Stimulated activated naive B cell treated with anti-CD40 and anti-IgM and Interleukin-4, amounts not matched to agents 10 μg/mL and 1 μg/mL and 100 μg/mL, for 72 hours (primary cell): ENCODE data around the gene RNF121.

Experiments used
- ATAC-seq, 2 donors: fragments of 150-1000 bp; cut with Tn5 transposase; replicated peaks; 2 replicates each; pipeline ENCODE4 v1.10.0; 2021; ENCODE audit warnings: moderate library complexity in 1 of 2
- DNase-seq: peaks from one replicate; pipeline ENCODE4 v3.0.0; 2021
- H3K27ac Mint-ChIP-seq: one replicate; pipeline ENCODE4 v1.8.0; 2022; ENCODE audit warnings: mild to moderate bottlenecking, mixed read lengths
- H3K27me3 Mint-ChIP-seq, 2 donors: one replicate each; pipeline ENCODE4 v1.8.0; 2022; ENCODE audit warnings: mixed read lengths in 2 of 2
- H3K36me3 Mint-ChIP-seq, 2 donors: one replicate each; pipeline ENCODE4 v1.8.0; 2022; ENCODE audit warnings: mixed read lengths in 2 of 2, mild to moderate bottlenecking in 1 of 2
- H3K4me1 Mint-ChIP-seq, 2 donors: one replicate each; pipeline ENCODE4 v1.8.0; 2022; ENCODE audit warnings: mixed read lengths in 2 of 2, mild to moderate bottlenecking in 1 of 2
- H3K4me3 Mint-ChIP-seq, 2 donors: one replicate each; pipeline ENCODE4 v1.8.0; 2022; ENCODE audit warnings: mild to moderate bottlenecking in 2 of 2, mixed read lengths in 2 of 2, moderate library complexity in 1 of 2
- H3K9me3 Mint-ChIP-seq, 2 donors: one replicate each; pipeline ENCODE4 v1.8.0; 2022; ENCODE audit warnings: mixed read lengths in 2 of 2, mild to moderate bottlenecking in 1 of 2

The RNF121 gene

DNA sequence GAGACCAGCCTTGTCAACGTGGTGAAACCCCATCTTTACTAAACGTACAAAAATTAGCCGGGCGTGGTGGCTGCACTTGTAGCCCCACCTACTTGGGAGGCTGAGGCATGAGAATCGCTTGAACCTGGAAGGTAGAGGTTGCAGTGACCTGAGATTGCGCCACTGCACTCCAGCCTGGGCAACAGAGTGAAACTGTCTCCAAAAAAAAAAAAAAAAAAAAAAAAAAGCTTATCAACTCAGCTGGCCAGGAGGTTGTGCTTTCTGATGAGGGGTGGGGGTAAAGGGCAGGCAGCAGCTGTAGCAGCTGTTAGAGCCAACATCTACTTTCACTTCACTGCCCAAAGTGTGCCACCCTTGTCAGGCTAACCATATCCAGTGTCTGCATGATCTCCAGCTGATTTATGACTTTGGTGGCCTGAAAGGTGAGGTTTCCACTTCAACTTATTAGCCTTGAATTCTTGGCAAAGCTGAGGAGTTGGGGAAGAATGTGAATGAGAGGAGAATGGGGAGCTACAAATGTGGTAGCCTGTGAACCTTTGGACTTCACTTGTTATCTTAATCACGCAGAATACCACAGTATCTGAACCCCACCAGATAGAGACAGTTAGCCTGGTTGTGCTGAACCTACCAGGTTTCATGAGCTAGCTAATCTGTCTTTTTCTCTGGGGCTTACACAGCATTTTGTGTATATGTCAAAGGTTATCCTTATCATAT lies 19.6 kb downstream of the RNF121 start:
- ATAC-seq, result peak in 1 of 2 donors; percentile 63
- no peak overlapping the region for H3K27ac Mint-ChIP-seq
- H3K4me3 Mint-ChIP-seq, result no peak overlapping the region
- peaks cover 27 to 60% of the 10 kb centered on the region in 2 donors for H3K4me1 Mint-ChIP-seq
- no peaks in the 10 kb centered on the region for H3K27me3 Mint-ChIP-seq
- no peaks in the 10 kb centered on the region for H3K9me3 Mint-ChIP-seq
- peaks cover 21 to 46% of the 10 kb centered on the region in 2 donors for H3K36me3 Mint-ChIP-seq
- DNase-seq, result no peak

- Mint-ChIP-seq H3K27me3 (no peaks in the 10 kb centered on the region), H3K36me3 (peaks cover 17 to 47% of the 10 kb centered on the region in 2 donors), H3K4me1 (peaks cover 21 to 60% of the 10 kb centered on the region in 2 donors), H3K4me3 (no peak overlapping the region), H3K27ac (no peak overlapping the region), H3K9me3 (no peaks in the 10 kb centered on the region)
- DNase-seq (no peak), ATAC-seq (no peak)
These were observed 20.2 kb downstream of the RNF121 start for GRCh38 chr11:71949034-71949433.

- no peaks in the 10 kb centered on the region for H3K9me3 Mint-ChIP-seq
- H3K27me3 Mint-ChIP-seq, result no peaks in the 10 kb centered on the region
- peaks cover 9 to 44% of the 10 kb centered on the region in 2 donors for H3K36me3 Mint-ChIP-seq
- no peak overlapping the region for H3K27ac Mint-ChIP-seq
- ATAC-seq, result no peak
- no peak for DNase-seq
- peaks cover 29 to 61% of the 10 kb centered on the region in 2 donors for H3K4me1 Mint-ChIP-seq
- no peak overlapping the region for H3K4me3 Mint-ChIP-seq
These were observed 23.0 kb downstream of the RNF121 start for GRCh38 chr11:71951741-71952310.

- H3K9me3 Mint-ChIP-seq, result peaks cover 2 to 4% of the 10 kb centered on the region in 2 donors
- DNase-seq (no peak), ATAC-seq (no peak)
- peaks cover 32 to 46% of the 10 kb centered on the region in 2 donors for H3K4me1 Mint-ChIP-seq
- no peak overlapping the region for H3K27ac Mint-ChIP-seq
- peaks cover 23 to 59% of the 10 kb centered on the region in 2 donors for H3K36me3 Mint-ChIP-seq
- H3K4me3 Mint-ChIP-seq, result no peak overlapping the region
- H3K27me3 Mint-ChIP-seq, result no peaks in the 10 kb centered on the region
These were observed 27.1 kb downstream of the RNF121 start for GRCh38 chr11:71955898-71956456.

- Mint-ChIP-seq H3K4me3 (peak overlapping the region; percentile 55 to 66), H3K27me3 (no peaks in the 10 kb centered on the region), H3K27ac (peak overlapping the region; percentile 92), H3K36me3 (peaks cover 33 to 38% of the 10 kb centered on the region in 2 donors), H3K9me3 (peaks cover 2 to 8% of the 10 kb centered on the region in 2 donors), H3K4me1 (peaks cover 17 to 34% of the 10 kb centered on the region in 2 donors)
- DNase-seq (no peak), ATAC-seq (peak; percentile 90 to 95)
These were observed 33.7 kb downstream of the RNF121 start for GRCh38 chr11:71962428-71963038.

DNA sequence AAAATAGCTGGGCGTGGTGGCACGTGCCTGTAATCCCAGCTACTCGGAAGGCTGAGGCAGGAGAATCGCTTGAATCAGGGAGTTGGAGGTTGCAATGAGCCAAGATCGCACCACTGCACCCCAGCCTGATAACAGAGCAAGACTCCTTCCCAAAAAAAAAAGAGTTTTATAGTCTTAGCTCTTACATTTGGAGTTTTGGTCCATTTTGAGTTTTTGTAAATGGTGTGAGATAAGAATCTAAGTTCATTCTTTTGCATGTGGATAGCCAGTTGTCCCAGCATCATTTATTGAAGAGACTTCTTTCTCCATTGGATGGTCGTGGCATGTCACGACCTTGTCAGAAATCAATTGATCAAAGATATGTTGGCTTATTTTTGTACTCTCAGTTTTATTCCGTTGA lies 34.6 kb downstream of the RNF121 start:
- Mint-ChIP-seq H3K9me3 (peaks cover 2 to 8% of the 10 kb centered on the region in 2 donors), H3K4me3 (no peak overlapping the region), H3K27ac (no peak overlapping the region), H3K27me3 (no peaks in the 10 kb centered on the region), H3K36me3 (peaks cover 35 to 45% of the 10 kb centered on the region in 2 donors), H3K4me1 (peaks cover 17 to 28% of the 10 kb centered on the region in 2 donors)
- DNase-seq (no peak), ATAC-seq (no peak)

DNA sequence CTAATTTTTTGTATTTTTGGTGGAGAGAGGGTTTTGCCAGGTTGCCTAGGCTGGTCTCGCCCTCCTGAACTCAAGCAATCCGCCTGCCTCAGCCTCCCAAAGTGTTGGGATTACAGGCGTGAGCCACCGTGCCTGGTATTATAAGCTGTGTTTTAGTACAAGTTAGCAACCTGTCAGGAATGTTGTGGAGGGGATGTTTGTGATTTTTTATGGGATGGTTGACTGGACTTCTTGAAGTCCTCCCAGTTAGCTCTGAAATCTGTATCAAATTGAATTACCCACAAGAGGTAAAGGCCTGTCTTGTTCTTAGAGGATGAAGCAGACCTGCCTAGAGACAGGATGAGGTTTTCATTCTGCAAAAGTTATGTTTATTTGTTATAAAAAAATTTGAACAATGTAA lies 35.8 kb downstream of the RNF121 start:
- peaks cover 38% of the 10 kb centered on the region in 2 donors for H3K36me3 Mint-ChIP-seq
- H3K4me3 Mint-ChIP-seq, result no peak overlapping the region
- ATAC-seq, result no peak
- no peaks in the 10 kb centered on the region for H3K27me3 Mint-ChIP-seq
- H3K4me1 Mint-ChIP-seq, result peaks cover 17 to 28% of the 10 kb centered on the region in 2 donors
- no peak overlapping the region for H3K27ac Mint-ChIP-seq
- no peak for DNase-seq
- peaks cover 2 to 8% of the 10 kb centered on the region in 2 donors for H3K9me3 Mint-ChIP-seq

- ATAC-seq, result no peak
- Mint-ChIP-seq H3K4me1 (peaks cover 11 to 21% of the 10 kb centered on the region in 2 donors), H3K36me3 (peaks cover 43 to 47% of the 10 kb centered on the region in 2 donors), H3K9me3 (no peaks in the 10 kb centered on the region), H3K27ac (no peak overlapping the region), H3K4me3 (no peak overlapping the region), H3K27me3 (no peaks in the 10 kb centered on the region)
- no peak for DNase-seq
These were observed 42.8 kb downstream of the RNF121 start for GRCh38 chr11:71971680-71972079.

- ATAC-seq (no peak), DNase-seq (no peak)
- peak overlapping the region; percentile 66 for H3K27ac Mint-ChIP-seq
- peak overlapping the region in 1 of 2 donors; percentile 25 for H3K4me3 Mint-ChIP-seq
- no peaks in the 10 kb centered on the region for H3K9me3 Mint-ChIP-seq
- H3K36me3 Mint-ChIP-seq, result peaks cover 50 to 53% of the 10 kb centered on the region in 2 donors
- H3K27me3 Mint-ChIP-seq, result no peaks in the 10 kb centered on the region
- H3K4me1 Mint-ChIP-seq, result peaks cover 27 to 50% of the 10 kb centered on the region in 2 donors
These were observed 47.7 kb downstream of the RNF121 start for GRCh38 chr11:71976551-71976950.

GRCh38 chr11:71977090-71977489 lies 48.2 kb downstream of the RNF121 start:
- ATAC-seq (no peak), DNase-seq (no peak)
- H3K4me1 Mint-ChIP-seq, result peaks cover 27 to 46% of the 10 kb centered on the region in 2 donors
- peaks cover 50 to 52% of the 10 kb centered on the region in 2 donors for H3K36me3 Mint-ChIP-seq
- peak overlapping the region; percentile 66 for H3K27ac Mint-ChIP-seq
- H3K4me3 Mint-ChIP-seq, result peak overlapping the region in 1 of 2 donors; percentile 25
- H3K27me3 Mint-ChIP-seq, result no peaks in the 10 kb centered on the region
- no peaks in the 10 kb centered on the region for H3K9me3 Mint-ChIP-seq

DNA sequence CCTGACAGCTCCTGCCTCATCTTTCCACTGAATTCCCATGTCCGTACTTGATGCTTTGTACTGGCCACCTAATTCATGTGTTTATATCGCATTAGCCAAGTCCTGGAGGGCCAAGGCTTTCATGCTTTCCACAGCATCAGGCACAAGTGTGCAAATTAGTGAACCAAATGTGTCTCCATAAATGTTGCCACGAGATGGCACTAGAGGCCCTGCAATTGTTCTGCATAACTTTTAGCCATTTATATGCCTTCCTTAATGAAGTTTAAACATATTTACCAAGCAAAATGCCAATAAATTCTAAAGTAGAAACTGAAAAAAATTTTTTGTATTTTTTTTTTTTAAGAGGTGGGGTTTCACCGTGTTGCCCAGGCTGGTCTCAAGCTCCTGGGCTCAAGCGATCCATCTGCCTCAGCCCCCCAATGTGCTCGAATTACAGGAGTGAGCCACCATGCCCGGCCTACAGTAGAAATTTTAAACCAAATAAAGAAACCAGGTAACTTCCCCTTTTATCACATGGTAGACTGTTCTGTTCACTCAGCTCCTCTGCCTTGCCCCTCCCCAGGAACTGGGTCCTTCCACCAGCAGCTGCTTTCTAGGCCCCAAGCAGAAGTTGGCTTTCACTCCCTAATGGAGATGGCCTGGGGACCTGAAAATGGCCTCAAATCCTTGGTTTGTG lies 49.0 kb downstream of the RNF121 start:
- peak overlapping the region; percentile 84 for H3K27ac Mint-ChIP-seq
- H3K4me3 Mint-ChIP-seq, result peak overlapping the region in 1 of 2 donors; percentile 58
- H3K4me1 Mint-ChIP-seq, result peaks cover 27 to 46% of the 10 kb centered on the region in 2 donors
- peaks cover 47 to 54% of the 10 kb centered on the region in 2 donors for H3K36me3 Mint-ChIP-seq
- H3K27me3 Mint-ChIP-seq, result no peaks in the 10 kb centered on the region
- DNase-seq (peak; percentile 43), ATAC-seq (peak; percentile 96 to 99)
- H3K9me3 Mint-ChIP-seq, result no peaks in the 10 kb centered on the region

DNA sequence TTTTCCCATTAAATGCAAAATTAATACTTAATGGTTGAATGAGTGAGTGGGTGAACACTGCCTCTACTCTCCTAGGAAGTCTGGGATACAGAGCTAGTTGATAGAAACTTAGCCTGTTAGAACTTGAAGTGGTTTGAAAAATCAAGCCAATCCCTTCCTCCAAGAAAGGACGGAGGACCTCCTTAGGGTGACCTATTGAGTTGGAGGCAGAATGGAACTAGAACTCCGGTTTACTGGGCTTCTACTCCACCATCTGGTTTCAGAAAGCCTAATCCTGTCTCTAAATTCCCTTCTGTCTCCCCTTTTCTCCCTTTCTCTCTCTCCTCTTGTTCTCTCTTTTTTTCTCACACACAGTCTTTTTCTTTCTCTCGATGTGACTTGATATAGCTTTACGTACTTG lies 50.2 kb downstream of the RNF121 start:
- no peaks in the 10 kb centered on the region for H3K27me3 Mint-ChIP-seq
- ATAC-seq, result no peak
- no peak for DNase-seq
- H3K36me3 Mint-ChIP-seq, result peaks cover 46 to 63% of the 10 kb centered on the region in 2 donors
- H3K27ac Mint-ChIP-seq, result peak overlapping the region; percentile 6
- H3K4me1 Mint-ChIP-seq, result peaks cover 27 to 46% of the 10 kb centered on the region in 2 donors
- H3K4me3 Mint-ChIP-seq, result no peak overlapping the region
- H3K9me3 Mint-ChIP-seq, result no peaks in the 10 kb centered on the region

DNA sequence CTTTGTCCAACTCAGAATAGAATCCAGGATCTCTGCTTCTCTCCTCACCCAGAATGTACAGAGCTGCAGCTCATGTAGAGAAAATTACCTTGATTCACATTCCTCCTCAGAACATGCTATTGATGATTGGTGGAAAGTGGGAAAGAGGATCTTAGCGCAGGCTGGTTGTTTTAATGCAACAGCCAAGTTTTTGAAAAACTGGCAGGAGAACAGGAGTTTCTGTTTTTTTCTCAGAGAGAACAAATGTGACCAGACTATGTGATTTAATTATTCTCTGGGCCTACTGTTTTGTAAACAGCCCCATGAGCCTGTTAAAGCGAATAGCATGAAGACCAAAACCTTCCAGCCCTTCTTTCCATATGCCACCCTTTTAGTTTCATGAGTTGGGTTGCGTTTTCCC lies 50.8 kb downstream of the RNF121 start:
- Mint-ChIP-seq H3K4me3 (no peak overlapping the region), H3K9me3 (no peaks in the 10 kb centered on the region), H3K27me3 (no peaks in the 10 kb centered on the region), H3K27ac (peak overlapping the region; percentile 44), H3K36me3 (peaks cover 45 to 59% of the 10 kb centered on the region in 2 donors), H3K4me1 (peaks cover 26 to 46% of the 10 kb centered on the region in 2 donors)
- DNase-seq, result no peak
- ATAC-seq, result no peak

- Mint-ChIP-seq H3K27me3 (no peaks in the 10 kb centered on the region), H3K36me3 (peaks cover 36 to 56% of the 10 kb centered on the region in 2 donors), H3K9me3 (no peaks in the 10 kb centered on the region)
These were observed 57.3 kb downstream of the RNF121 start for GRCh38 chr11:71986131-71986530.

More at GRCh38 chr11:71986131-71986530, 57.3 kb downstream of the RNF121 start:
- peaks cover 22 to 34% of the 10 kb centered on the region in 2 donors for H3K4me1 Mint-ChIP-seq
- ATAC-seq (peak; percentile 96 to 97), DNase-seq (no peak)
- H3K4me3 Mint-ChIP-seq, result peak overlapping the region; percentile 4 to 29
- H3K27ac Mint-ChIP-seq, result peak overlapping the region; percentile 91
